GM21515 (cell line): ENCODE data around the gene OPN1SW.
A peak's percentile ranks its signal among the peaks of the same experiment; 100 is the strongest.

Source experiments
- ATAC-seq: cut with Tn5 transposase; IDR thresholded peaks from one replicate; pipeline ENCODE4 v1.9.1; 2021; ENCODE audit not compliant: unreplicated experiment

The OPN1SW gene

DNA sequence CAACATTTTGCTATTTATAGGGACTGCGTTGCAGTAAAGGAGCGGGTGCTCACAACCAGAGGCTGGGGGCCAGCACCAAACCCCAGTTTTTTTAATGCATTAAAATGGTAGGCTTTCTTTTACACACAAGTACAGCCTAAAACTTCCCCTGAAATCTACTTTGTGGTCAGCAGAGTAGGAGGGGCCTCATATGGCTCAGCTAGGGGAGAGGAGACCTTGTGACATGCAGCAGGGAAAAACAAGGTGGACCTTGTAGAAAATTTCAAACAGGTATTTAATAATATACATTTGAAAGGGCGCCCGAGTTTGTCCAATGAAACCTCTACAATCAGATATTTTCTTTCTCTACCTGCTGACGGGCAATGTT is 17.6 kb upstream of the OPN1SW start:
- no peak for ATAC-seq

GRCh38 chr7:128792471-128793180 is 17.0 kb upstream of the OPN1SW start:
- no peak for ATAC-seq

DNA sequence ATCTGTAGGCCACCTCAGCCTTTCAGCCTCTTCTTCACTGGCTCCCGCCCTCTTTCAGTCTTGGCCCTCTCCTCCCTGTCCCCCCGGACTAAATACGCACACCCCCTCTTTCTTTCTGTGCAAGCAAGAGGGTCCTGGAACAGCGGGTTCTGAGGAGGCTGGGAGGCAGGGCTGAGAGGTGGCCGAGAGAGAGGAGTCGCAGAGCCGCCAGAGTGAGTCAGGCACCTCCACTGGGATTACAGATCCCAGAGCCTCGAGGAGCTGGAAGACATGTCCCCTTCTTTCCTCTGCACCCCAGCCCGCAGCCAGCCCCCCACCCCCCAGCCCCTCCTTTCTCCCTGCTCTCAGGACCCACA is 16.4 kb upstream of the OPN1SW start:
- ATAC-seq = no peak

DNA sequence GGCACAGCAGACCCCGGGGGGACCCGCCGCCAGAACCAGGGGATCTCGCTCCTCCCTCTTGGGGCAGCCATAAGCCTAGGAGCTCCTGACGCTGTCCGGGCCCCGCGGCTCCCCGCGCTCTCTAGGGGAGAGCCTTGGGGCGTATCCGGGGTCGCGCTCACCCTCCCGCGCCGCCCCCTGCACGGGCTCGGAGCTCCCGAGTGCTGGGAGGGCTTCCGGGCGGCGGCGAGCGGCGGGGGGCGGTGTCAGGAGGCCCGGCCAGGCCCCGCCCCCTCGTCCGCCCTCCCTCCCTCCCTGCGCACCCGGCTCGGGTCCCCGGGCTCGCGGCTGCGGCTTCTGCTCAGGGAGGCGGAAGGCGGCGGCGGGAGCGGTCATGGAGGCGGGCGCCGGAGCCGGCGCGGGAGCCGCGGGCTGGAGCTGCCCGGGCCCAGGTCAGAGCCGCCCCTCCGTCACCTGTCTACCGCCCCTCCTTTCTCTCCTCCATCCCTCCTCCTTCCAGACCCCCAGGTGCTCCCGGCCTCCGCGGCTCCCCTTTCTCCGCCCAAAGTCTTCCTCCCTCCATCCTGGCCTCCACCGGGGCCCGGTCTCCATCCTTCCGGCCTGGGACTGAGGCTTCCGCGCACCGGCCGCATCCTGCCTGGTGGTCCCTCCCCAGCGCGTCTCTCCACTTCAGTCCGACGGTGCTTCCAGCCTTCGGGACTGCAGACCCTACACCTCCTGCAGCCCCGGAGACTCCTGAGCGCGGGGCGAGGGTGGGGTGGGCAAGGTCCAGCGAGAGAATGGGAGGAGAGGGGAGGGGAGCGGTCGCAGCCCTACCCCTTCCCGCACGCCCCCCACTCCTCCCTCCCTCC is 15.8 kb upstream of the OPN1SW start, which contains the start of gene CCDC136:
TSS of gene CCDC136 (plus strand) at position 848 of the 851 bp plus-strand sequence. CDS start 444 bp downstream, outside the sequence.
- peak; percentile 81 for ATAC-seq

DNA sequence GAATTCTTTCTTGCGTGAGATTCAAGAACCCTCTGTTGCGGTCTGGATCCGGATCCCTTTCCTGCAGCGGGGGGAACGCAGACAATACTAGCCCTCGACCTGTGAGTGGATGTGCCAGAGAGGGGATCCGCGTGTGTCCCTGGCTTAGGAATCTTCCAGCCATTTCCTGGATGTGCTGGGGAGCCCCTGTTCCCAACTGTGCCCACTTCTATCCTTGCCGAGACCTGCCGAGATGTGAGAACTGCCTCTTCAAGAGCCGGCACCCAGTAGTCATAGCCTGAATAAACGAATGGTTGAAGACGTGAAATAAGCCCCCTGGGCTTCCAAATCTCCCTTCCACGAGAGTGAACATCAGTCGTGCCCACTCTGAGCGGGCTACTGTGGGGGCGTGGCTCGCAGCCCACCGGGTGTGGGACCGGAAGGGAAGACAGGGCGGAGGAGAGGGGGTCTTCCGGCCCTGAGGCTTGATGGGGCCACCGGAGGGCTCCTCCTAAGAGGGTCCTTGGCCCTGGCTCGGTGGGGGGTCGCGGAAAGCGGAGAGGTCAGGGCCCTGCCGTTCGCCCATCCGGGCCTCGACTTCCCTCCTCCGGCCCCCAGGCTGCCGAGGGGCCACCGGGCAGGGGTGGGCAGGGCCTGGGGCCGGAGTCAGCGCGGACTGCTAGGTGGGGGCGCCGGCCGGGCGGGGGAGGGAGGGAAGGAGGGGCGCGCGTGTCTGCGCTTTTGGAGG is 14.9 kb upstream of the OPN1SW start:
- ATAC-seq = peak; percentile 22

DNA sequence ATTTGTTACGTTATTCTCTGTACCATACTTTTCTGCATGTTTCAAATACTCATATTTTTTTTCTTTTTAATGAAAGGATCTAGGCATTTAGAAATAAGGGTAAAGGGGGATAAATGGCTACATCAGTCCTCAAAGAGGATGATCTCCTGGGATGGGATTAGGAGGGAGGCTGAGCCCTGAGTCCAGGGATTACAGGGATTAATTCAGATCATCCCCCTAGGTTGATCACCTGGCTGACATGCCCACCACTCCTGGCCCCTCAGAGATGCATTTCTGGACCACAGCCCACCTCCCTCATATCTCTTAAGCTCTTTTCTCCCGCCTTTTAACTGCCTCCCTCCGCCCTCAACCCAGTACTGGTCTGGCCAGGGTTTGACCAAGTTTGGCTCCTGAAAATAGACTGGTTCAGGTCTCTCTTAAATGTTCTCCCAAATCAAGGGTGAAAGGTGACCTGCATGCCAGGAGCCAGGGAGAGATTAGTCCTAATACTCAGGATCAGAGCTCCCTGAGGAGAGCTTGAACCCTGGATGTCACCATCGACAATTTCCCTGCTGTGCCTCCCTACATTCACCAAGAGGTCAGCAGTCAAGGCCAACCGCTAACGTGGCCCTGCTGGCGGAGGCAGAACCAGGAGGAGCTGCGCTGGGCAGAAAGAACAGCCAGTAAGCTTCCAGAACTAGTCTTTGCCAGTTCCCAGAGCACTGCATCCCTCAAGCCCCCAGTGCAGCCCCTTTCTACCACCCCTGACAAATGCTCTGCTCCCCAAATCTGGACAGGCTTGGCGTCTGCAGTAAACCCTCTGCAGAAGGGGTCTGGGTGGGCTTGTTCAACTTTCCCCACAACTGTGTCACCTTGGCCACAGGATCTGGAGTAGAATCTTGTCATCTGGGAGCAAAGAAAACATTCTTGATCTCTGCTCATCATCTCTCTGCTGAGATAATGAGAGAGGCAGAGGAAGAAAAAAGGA is 13.1 kb upstream of the OPN1SW start:
- ATAC-seq = no peak

- no peak for ATAC-seq
Observed at GRCh38 chr7:128785738-128786137, 10.1 kb upstream of the OPN1SW start.

DNA sequence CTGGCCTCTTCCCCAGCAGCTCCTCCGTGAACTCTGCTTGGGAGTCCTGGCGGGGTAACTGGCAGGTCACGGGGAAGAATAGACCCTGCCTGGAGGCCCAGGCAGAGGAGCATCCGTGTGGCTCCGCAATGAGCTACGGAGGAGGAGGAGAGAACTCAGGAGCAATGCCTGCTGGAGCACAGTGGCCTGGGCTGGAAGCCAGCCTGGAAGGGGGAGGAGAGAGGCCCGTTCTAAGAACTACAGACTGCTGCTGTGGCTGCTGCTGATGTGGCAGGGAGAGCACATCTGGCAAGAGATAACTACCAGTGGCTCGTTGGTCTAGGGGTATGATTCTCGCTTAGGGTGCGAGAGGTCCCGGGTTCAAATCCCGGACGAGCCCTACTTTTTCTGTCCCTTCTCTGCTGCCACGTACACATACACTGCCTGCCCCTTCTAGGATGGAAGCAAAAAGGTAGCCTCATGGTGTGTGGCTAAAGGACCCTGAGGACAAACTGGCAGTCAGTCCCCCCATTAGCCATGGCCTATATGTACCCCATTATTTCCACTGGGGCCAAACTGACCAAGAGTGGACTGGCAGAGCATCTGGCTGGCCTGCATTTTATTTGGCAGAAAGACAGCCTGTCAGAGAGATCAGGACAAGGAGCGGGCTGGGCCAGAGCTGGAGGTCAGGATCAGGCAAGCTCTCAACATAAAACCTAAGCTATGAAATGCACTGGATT is 7.7 kb upstream of the OPN1SW start:
- ATAC-seq = no peak

DNA sequence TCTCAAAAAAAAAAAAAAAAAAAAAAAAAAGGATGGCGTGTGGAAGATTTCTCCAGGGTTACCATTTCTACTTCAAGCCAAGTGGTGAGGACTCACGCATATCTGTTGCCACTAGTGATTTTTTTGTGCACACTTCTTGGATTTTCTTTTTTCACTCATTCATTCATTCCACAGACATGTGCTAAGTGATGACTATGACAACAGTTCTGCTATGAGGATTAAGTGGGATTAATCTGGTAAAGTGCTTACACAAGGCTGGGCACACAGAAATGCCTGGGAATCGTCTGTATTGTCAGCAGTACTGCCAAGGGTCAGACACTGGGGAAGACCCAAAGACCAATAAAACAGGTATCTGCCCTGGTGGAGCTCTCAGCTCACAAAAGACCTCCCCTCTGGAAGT is 6.3 kb upstream of the OPN1SW start:
- ATAC-seq = no peak

DNA sequence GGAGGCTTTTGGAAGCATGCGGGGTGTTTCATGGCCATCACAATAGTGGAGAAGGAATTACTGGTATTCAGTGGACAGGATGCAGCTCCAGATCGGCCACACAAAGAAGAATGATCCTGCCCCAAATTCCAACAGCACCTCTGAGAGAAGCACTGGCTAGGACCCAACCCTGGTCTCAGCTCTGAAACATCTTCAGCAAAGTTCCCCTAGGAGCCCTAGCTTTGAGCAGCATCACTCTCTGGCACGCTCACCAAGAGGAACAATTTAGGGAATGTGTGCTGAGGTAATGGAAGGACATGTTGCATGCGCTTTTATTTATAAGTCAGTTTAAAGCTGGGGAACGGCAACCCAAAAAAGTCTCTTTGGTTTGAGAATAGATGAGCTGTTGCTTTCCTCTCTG is 5.5 kb upstream of the OPN1SW start:
- ATAC-seq = no peak

GRCh38 chr7:128778946-128779345 is 3.4 kb upstream of the OPN1SW start:
- no peak for ATAC-seq

GRCh38 chr7:128777156-128778123 is 1.8 kb upstream of the OPN1SW start:
- ATAC-seq = no peak

DNA sequence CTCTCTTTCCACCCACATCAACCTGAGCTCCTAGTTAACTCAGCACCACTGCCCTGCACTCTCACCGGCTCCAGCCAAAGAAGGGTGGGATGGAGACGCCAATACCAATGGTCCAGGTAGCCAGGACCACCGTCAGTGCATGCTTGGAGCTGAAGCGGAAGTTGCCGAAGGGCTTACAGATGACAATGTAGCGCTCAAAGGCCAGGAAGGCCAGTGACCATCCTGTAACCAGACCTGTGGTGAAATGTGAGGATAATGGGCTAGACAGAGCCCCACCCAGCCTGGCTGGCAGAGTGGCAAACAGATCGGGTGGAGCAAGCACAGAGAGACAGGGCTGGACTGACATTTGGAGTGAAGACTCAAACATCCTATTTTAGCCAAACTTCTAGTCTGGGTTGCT is 673 bp downstream of the OPN1SW start:
- no peak for ATAC-seq

- ATAC-seq = no peak
Observed at GRCh38 chr7:128774029-128774689, 1.4 kb downstream of the OPN1SW start.

DNA sequence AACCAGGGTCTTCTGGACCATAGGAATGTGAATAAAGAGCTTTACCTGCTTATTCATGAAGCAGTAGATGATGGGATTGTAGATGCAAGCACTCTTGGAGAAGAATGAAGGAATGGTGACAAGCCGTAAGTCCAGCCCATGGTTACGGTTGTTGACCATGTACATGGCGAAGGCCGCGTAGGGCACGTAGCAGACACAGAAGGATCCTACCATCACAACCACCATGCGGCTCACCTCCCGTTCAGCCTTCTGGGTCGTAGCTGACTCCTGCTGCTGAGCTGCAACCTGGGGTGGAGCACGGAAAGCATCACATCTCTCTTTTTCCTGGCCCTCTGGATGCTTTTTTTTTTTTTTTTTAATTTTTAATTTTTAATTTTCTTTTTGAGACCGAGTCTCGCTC is 2.0 kb downstream of the OPN1SW start:
- no peak for ATAC-seq

DNA sequence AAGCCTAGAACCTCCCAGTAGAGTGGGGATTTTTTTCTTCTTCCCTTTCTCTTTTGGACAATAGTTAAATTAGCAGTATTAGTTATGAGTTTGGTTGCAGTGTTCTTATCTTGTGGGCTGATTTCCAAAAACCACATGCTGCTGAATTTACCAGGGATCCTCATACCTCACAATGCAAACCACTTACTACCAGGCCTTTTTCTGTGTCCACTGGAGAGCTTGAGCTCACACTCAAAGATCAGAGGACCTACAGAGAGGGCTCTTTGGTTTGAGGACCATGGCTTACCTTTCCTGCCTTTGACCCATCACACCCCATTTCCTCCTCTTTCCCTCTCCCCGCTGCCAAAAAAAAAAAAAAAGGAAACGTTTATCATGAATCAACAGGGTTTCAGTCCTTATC is 5.4 kb downstream of the OPN1SW start:
- no peak for ATAC-seq

- ATAC-seq = no peak
Observed at GRCh38 chr7:128767475-128768110, 8.0 kb downstream of the OPN1SW start.

- ATAC-seq = no peak
Observed at GRCh38 chr7:128763541-128763940, 12.1 kb downstream of the OPN1SW start.
